GM12891 (cell line): ENCODE data around the gene FERMT1.

ENCODE experiments used
- POLR2A ChIP-seq: IDR thresholded peaks from 2 replicates; pipeline ENCODE4 v1.6.1; 2011; ENCODE audit warnings: low read depth, low read length, control low read depth
- POLR2AphosphoS5 ChIP-seq: IDR thresholded peaks from 2 replicates; pipeline ENCODE4 v1.6.1; 2011; ENCODE audit warnings: low read depth, low read length, control low read depth
- SPI1 ChIP-seq: IDR thresholded peaks from 2 replicates; pipeline ENCODE4 v1.6.1; 2011; ENCODE audit warnings: low read depth, low read length, control low read depth

GRCh38 chr20:6169251-6169650, 46.4 kb upstream of the FERMT1 start:
- TF ChIP-seq POLR2A (no peak), POLR2AphosphoS5 (no peak), SPI1 (no peak)
